Activated T-cell treated with anti-CD3 and anti-CD28 coated beads, Interleukin-2, amount 50 U/mL, for 24 hours (primary cell): Measurements from ENCODE around the gene RPIA.
A peak's percentile ranks its signal among the peaks of the same experiment; 100 is the strongest.
"Not testable (repeated sequence)": the region's sequence is repeated elsewhere in the genome, so short reads cannot be mapped to it uniquely, and the experiment has no call there.

Source experiments
- DNase-seq: peaks from one replicate; pipeline ENCODE4 v3.0.0-alpha.2; 2020
- H3K27ac Mint-ChIP-seq: 2 replicates; pipeline ENCODE4 v1.8.0; 2020; ENCODE audit warnings: mild to moderate bottlenecking, mixed read lengths
- H3K27me3 Mint-ChIP-seq: 2 replicates; pipeline ENCODE4 v1.8.0; 2020; ENCODE audit warnings: mixed read lengths
- H3K36me3 Mint-ChIP-seq: 2 replicates; pipeline ENCODE4 v1.8.0; 2020; ENCODE audit warnings: low read depth, mixed read lengths
- H3K4me1 Mint-ChIP-seq: 2 replicates; pipeline ENCODE4 v1.8.0; 2020; ENCODE audit warnings: low read depth, mixed read lengths
- H3K4me3 Mint-ChIP-seq: 2 replicates; pipeline ENCODE4 v1.8.0; 2020; ENCODE audit warnings: mild to moderate bottlenecking, moderate library complexity, mixed read lengths
- H3K9me3 Mint-ChIP-seq: 2 replicates; pipeline ENCODE4 v1.8.0; 2020; ENCODE audit warnings: mixed read lengths

RPIA gene

GRCh38 chr2:88735133-88735532 is 43.7 kb downstream of the RPIA start:
- Mint-ChIP-seq H3K27ac (peak overlapping the region; percentile 92), H3K36me3 (peaks cover 73% of the 10 kb centered on the region)

DNA sequence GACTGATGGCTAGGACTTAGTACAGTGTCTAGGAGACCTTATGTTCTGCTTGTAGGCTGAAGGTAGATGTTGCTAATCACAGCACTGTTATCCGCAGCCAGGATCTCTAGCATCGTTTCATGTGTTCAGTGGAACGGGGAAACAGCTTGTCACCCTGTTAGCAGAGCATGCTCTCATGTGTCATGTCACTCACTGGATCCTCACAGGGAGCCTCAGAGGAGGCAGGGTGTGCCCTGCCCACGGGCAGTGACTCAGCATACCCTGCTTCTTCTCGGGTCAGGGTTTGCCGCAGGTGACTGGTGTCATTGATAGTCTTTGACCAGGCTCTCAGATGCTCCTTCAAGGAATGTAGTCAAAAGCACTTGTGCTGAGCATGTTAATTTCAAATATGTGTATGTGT is 44.4 kb downstream of the RPIA start:
- Mint-ChIP-seq H3K27me3 (no peaks in the 10 kb centered on the region), H3K36me3 (peaks cover 80% of the 10 kb centered on the region), H3K4me3 (no peak overlapping the region), H3K4me1 (peaks cover 33% of the 10 kb centered on the region), H3K9me3 (no peaks in the 10 kb centered on the region), H3K27ac (peak overlapping the region; percentile 92)
- no peak for DNase-seq

More at GRCh38 chr2:88735133-88735532, 43.7 kb downstream of the RPIA start:
- Mint-ChIP-seq H3K4me1 (peaks cover 32% of the 10 kb centered on the region), H3K4me3 (no peak overlapping the region), H3K27me3 (no peaks in the 10 kb centered on the region), H3K9me3 (no peaks in the 10 kb centered on the region)
- DNase-seq, result no peak

GRCh38 chr2:88736437-88736836 is 45.0 kb downstream of the RPIA start:
- peaks cover 33% of the 10 kb centered on the region for H3K4me1 Mint-ChIP-seq
- peak overlapping the region; percentile 92 for H3K27ac Mint-ChIP-seq
- DNase-seq, result no peak
- no peak overlapping the region for H3K4me3 Mint-ChIP-seq
- peaks cover 86% of the 10 kb centered on the region for H3K36me3 Mint-ChIP-seq
- no peaks in the 10 kb centered on the region for H3K9me3 Mint-ChIP-seq
- no peaks in the 10 kb centered on the region for H3K27me3 Mint-ChIP-seq

DNA sequence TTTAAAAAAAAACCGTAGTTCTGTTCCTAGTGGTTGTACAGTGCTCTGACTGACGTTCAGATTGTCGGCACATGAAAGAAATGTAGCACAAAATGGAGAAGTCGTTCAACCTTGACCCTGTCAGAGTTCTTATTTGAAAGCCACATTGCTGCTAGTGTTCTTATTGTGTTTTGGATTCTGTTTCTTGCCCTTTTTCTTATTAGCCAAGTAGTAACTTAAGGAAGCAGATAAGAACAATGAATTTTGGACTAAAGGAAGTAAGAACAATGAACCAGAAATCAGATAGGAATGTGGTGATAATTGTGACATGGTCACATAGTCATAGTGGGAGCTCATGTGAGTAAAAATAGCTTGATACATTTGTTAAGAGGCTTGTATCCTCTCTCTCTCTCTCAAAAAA is 45.9 kb downstream of the RPIA start:
- peaks cover 37% of the 10 kb centered on the region for H3K4me1 Mint-ChIP-seq
- H3K27ac Mint-ChIP-seq, result peak overlapping the region; percentile 59
- no peaks in the 10 kb centered on the region for H3K27me3 Mint-ChIP-seq
- no peaks in the 10 kb centered on the region for H3K9me3 Mint-ChIP-seq
- no peak for DNase-seq
- no peak overlapping the region for H3K4me3 Mint-ChIP-seq
- H3K36me3 Mint-ChIP-seq, result peaks cover 96% of the 10 kb centered on the region

- Mint-ChIP-seq H3K4me1 (peaks cover 33% of the 10 kb centered on the region), H3K36me3 (peaks cover 98% of the 10 kb centered on the region), H3K9me3 (peaks cover 1% of the 10 kb centered on the region), H3K27me3 (no peaks in the 10 kb centered on the region), H3K27ac (peak overlapping the region; percentile 62), H3K4me3 (no peak overlapping the region)
- no peak for DNase-seq
Observed at GRCh38 chr2:88738271-88738670, 46.8 kb downstream of the RPIA start.

DNA sequence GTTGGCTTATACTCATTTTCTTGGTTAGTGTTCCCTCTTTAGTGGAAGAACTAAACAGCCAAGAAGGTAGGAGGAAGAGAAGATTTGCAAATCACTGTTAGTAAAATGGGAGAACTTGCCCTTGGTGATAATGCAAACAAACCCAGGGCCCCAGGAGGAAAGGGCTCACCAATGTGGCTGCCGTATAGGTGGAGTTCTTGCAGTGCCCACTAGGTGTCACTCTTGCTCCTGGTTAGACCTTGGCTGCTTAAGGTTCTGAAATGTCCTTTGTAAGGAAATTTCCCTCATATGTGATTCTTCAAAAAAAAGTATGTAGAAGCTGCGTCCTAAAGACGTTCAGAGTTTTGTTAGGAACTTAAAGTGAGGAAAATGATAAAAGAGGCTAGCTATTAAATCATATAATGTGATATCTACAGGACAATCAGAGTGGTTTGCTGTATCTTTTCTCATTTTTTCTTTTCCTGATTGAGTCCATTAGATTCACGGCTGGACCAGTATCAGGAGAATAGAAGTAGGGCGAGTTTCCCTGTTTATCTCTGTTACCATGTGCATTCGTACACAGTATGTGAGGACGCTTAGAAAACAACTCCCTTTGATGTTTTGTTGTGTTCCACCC is 48.6 kb downstream of the RPIA start:
- Mint-ChIP-seq H3K27ac (no peak overlapping the region), H3K4me1 (peaks cover 42% of the 10 kb centered on the region), H3K4me3 (no peak overlapping the region), H3K36me3 (peaks cover 98% of the 10 kb centered on the region), H3K9me3 (peaks cover 14% of the 10 kb centered on the region), H3K27me3 (no peaks in the 10 kb centered on the region)
- DNase-seq, result peak; percentile 76

GRCh38 chr2:88746929-88747490 is 55.5 kb downstream of the RPIA start:
- Mint-ChIP-seq H3K9me3 (peaks cover 22% of the 10 kb centered on the region), H3K27ac (peak overlapping the region; percentile 44), H3K27me3 (no peaks in the 10 kb centered on the region), H3K4me1 (peaks cover 37% of the 10 kb centered on the region), H3K4me3 (no peak overlapping the region), H3K36me3 (peaks cover 97% of the 10 kb centered on the region)
- no peak for DNase-seq

GRCh38 chr2:88747990-88748389 is 56.5 kb downstream of the RPIA start:
- peaks cover 46% of the 10 kb centered on the region for H3K4me1 Mint-ChIP-seq

DNA sequence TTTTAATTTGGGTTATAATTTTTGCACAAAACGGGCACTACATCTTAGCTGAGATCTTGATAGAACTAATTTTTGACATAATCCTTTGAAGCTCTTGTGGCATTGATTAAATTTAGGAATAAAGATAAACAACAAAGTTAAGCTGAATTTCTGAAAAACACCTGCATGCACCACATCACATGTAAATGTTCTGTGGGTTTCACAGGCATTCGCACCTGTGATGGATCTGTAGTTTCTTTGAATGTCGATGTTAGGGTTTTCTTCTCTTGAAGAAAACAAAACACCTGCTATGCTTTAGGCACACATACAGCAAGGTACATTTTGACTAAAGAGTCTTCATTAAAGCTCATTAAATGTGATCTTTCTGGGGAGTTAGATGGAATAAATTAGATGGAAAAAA is 60.3 kb downstream of the RPIA start:
- no peak for DNase-seq

More at GRCh38 chr2:88747990-88748389, 56.5 kb downstream of the RPIA start:
- Mint-ChIP-seq H3K9me3 (peaks cover 22% of the 10 kb centered on the region), H3K27me3 (no peaks in the 10 kb centered on the region), H3K36me3 (peaks cover 97% of the 10 kb centered on the region), H3K4me3 (no peak overlapping the region), H3K27ac (no peak overlapping the region)
- DNase-seq, result no peak

GRCh38 chr2:88753833-88754584 is 62.5 kb downstream of the RPIA start:
- Mint-ChIP-seq H3K27me3 (no peaks in the 10 kb centered on the region), H3K36me3 (peaks cover 96% of the 10 kb centered on the region), H3K4me3 (no peak overlapping the region), H3K9me3 (peaks cover 15% of the 10 kb centered on the region), H3K27ac (peak overlapping the region; percentile 90), H3K4me1 (peaks cover 40% of the 10 kb centered on the region)
- no peak for DNase-seq

More for the DNA sequence above, 60.3 kb downstream of the RPIA start:
- H3K27ac Mint-ChIP-seq, result peak overlapping the region; percentile 90
- H3K36me3 Mint-ChIP-seq, result peaks cover 95% of the 10 kb centered on the region
- no peak overlapping the region for H3K4me3 Mint-ChIP-seq
- H3K4me1 Mint-ChIP-seq, result peaks cover 52% of the 10 kb centered on the region
- H3K27me3 Mint-ChIP-seq, result no peaks in the 10 kb centered on the region
- no peaks in the 10 kb centered on the region for H3K9me3 Mint-ChIP-seq

DNA sequence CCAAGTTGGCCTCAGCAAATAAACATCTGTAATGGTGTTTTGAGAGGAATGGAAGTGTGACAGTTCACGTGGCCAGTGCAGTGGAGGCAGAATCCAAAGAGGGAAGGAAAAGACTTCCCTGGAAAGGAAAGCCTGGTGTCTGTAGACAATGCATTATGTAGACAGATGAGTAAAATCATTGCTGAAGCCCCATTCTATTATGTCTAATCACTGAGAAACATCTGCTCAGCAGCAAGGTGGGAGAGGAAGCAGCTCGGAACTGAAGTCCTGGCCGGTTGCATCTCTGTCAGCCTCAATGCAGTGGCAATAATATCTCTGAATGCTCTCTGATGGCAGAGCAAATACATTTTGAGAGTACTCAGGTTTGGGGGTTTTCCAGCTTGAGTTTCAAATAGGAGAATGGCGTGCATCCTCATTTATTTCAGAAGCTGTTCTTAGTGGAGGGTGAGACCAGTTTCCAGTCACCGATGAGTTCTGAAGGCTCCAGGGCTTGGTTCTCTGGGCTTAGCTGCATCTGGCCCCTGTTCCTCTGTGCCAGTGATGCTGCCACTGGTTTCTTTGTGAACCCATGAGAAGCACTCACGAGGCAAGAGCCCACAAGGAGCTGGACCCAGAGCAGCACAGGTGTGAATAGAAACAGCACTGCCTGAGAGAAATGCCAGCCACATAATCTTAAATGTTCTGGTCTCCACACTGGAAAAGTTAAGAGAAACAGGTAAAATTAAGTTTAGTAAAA is 63.3 kb downstream of the RPIA start:
- Mint-ChIP-seq H3K27me3 (no peaks in the 10 kb centered on the region), H3K4me3 (no peak overlapping the region), H3K9me3 (peaks cover 19% of the 10 kb centered on the region), H3K27ac (peak overlapping the region; percentile 90), H3K4me1 (peaks cover 40% of the 10 kb centered on the region), H3K36me3 (peaks cover 96% of the 10 kb centered on the region)
- DNase-seq, result no peak

DNA sequence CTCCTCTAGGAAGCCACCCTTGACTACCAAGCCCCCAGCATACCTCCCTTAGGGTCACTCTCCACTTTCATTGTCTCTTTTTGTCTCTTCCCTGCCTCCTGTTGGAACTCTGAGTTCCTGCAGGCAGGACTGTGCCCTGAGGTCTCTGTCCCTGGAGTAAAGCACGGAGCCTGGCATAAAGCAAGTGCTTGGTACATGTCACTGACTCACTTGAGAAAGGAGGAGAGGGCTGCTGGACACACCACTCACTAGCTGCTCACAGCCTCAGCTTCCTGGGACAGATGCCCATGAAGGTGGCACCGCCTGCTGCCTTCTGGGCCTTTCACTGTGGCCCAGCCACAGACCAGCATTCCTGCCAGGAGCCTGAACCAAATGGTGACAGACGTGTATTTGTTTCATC is 64.4 kb downstream of the RPIA start:
- Mint-ChIP-seq H3K4me1 (peaks cover 38% of the 10 kb centered on the region), H3K9me3 (peaks cover 24% of the 10 kb centered on the region), H3K36me3 (peaks cover 94% of the 10 kb centered on the region), H3K27me3 (no peaks in the 10 kb centered on the region), H3K4me3 (no peak overlapping the region), H3K27ac (peak overlapping the region; percentile 38)
- no peak for DNase-seq

GRCh38 chr2:88757025-88757424 is 65.6 kb downstream of the RPIA start:
- Mint-ChIP-seq H3K27me3 (no peaks in the 10 kb centered on the region), H3K27ac (peak overlapping the region; percentile 30)

GRCh38 chr2:88758702-88759101 is 67.2 kb downstream of the RPIA start:
- peaks cover 12% of the 10 kb centered on the region for H3K4me1 Mint-ChIP-seq
- not testable (repeated sequence) for H3K27ac Mint-ChIP-seq
- peaks cover 71% of the 10 kb centered on the region for H3K36me3 Mint-ChIP-seq

More at GRCh38 chr2:88757025-88757424, 65.6 kb downstream of the RPIA start:
- peaks cover 28% of the 10 kb centered on the region for H3K4me1 Mint-ChIP-seq
- no peak overlapping the region for H3K4me3 Mint-ChIP-seq
- peaks cover 82% of the 10 kb centered on the region for H3K36me3 Mint-ChIP-seq
- peaks cover 24% of the 10 kb centered on the region for H3K9me3 Mint-ChIP-seq
- DNase-seq, result no peak

More at GRCh38 chr2:88758702-88759101, 67.2 kb downstream of the RPIA start:
- DNase-seq, H3K27me3 Mint-ChIP-seq, H3K4me3 Mint-ChIP-seq: not testable (repeated sequence)
- peaks cover 24% of the 10 kb centered on the region for H3K9me3 Mint-ChIP-seq
